SH-SY5Y (cell line): ENCODE measurements around the gene ARHGAP26.

Experiments
- GATA2 ChIP-seq: IDR thresholded peaks from 2 replicates; pipeline ENCODE4 v1.6.1; 2011; ENCODE audit warnings: mild to moderate bottlenecking, low read depth, low read length
- GATA3 ChIP-seq: IDR thresholded peaks from 2 replicates; pipeline ENCODE4 v1.6.1; 2011; ENCODE audit warnings: low read depth, mild to moderate bottlenecking, low read length, moderate library complexity

The ARHGAP26 gene

DNA sequence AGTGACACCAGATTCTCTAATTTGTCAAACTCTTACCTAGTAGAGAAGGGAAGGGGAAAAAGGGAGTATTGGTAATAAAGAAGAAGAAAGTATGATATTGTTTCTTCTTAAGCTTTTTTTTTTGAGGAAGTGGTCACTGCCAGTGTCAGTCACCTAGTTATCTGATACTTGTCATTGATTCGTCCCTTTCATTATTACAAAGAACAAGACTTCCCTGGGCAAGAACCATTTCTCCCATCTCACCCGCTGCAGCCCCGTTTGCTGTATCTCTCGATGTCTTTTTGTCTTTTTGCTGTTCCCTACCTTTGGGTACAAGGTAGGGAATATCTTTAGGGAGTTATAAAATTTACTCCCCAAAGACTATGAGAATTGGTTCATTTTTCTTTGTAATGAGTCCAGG, 249.0 kb downstream of the ARHGAP26 start:
- TF ChIP-seq GATA3 (no peak), GATA2 (no peak)

DNA sequence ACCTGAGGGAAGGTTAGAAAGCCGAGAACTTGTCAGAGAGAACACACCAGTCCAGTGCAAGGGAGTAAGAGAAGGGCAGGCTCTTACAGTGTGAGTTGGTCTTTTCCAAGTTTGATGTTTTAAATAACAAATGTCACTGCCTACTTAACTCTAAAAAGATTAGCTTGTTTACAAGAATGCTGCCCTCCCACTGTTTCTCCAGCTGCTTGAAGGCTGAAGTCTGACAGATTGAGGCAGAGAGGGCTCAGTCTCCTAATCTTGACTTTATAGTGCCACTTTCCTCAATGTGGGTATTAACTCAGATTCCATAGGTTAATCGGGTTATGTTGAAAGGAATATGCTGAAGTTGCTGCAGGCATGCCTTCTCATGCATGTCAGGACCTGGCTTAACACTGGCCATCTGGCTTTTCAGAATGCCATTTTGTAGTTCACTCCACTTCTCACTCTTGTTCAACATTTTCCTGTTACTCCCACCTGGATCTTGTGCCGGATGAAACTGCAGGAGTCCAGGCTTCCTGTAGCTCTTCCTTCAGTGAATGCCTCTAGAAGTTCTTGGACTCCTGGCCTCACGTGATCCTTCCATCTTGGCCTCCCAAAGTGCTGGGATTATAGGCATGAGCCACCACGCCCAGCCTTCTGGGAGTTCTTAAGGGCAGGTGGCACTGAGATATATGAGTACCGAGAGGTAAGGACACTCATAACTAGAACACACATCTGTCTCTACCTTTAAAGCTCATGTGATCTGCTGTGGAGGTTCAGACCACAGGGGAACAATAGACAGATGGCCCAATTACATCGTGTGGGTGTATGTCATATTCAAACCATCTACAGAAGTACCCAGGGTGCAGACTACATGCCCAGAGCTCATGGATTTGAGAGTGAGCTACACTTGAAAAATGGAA, 249.7 kb downstream of the ARHGAP26 start:
- TF ChIP-seq GATA3 (no peak), GATA2 (no peak)

DNA sequence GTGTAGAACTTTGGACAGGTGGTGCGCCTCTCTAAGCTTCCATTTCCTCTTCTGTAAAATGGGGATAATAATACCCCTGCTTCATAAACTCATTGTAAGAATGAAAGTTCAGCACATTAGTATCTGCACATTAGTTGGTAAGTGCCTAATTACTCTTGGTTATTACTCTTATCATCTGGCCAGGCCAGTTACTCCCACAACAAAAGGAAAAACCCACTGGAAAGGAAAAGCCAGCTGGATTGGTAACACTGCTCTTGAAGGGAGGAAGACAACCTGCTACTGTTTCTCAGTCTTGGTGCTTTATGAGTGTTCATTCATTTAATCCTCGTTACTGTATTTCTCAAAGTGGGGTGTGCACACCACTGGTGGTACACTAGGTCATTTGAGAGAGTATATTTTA, 251.4 kb downstream of the ARHGAP26 start:
- TF ChIP-seq GATA3 (no peak), GATA2 (no peak)

- no peak for TF ChIP-seq GATA3
- no peak for TF ChIP-seq GATA2
Measured at GRCh38 chr5:143023411-143024096, 253.4 kb downstream of the ARHGAP26 start.

GRCh38 chr5:143024228-143024920, 254.2 kb downstream of the ARHGAP26 start:
- TF ChIP-seq GATA3 (no peak), GATA2 (no peak)

DNA sequence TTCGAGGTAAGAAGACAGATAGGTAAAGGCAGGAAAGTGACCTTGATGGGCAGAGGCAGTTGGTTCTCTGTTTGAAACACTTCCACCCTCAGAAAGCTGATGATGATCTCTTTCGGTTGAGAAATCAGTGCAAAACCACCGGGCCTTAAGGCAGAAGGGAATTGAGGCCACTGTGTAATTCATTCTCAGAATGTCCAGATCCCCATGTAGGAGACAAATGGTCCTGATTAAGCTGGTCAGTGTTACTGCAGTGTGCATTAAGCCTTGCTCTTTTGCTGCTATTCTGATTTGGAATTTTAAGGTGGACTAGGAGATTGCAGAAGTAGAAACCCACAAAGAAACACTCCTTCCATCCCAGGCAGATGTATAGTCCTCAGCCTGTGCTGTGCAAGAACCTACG, 255.2 kb downstream of the ARHGAP26 start:
- no peak for TF ChIP-seq GATA2
- no peak for TF ChIP-seq GATA3

- TF ChIP-seq GATA2 (no peak), GATA3 (no peak)
Measured at GRCh38 chr5:143025971-143026370, 255.8 kb downstream of the ARHGAP26 start.

DNA sequence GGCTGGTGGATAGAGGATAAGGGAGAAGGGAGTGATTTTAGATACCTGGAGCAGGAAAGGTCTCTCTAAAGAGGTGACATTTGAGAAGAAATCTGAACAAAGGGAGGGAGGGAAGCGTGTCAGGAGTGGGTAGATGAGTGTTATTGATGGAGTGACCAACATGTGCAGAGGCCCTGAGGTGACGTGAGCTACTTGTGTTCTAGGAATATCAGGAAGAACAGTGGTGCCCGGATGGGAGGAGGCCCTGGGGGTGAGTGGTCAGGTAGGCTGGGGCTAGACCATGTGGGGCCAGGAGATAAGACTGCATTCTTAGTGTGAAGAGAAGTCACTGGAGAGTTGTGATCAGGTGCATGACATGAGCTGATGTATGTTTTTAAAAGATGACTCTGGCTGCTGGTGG, 256.2 kb downstream of the ARHGAP26 start:
- TF ChIP-seq GATA2 (no peak), GATA3 (no peak)

DNA sequence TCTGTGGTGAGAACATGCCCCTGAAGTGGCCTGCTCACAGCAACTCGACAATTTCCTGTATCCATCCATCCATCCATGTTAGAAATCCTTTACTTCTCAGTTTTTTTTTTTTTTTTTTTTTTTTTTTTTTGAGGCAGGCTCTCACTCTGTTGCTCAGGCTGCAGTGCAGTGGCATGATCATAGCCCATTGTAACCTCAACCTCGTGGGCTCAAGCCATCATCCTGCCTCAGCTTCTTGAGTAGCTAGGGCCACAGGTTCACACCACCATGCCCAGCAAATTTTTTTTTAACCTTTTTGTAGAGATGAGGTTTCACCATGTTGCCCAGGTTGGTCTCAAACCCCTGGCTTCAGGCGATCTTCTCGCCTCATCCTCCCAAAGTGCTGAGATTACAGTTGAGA, 259.1 kb downstream of the ARHGAP26 start:
- TF ChIP-seq GATA3 = no peak
- TF ChIP-seq GATA2 = no peak

DNA sequence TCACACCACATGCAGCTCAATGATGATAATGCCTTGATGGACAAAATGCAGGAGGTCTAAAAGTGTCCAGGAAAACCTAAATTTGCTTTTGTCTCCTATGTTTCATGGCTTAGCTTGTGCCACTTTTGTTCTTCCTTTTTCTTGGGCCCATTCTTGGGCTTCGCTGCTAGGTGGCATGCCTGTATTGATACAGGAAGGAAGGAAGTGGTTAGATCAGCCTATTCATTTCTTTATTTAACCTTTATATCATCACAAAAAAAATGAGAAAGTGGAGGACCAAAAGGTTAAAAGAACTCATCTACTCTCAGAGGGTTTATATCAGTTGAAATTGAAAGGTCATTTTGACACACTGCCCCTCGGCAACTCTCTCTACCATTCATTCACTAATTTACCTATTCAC, 260.2 kb downstream of the ARHGAP26 start:
- no peak for TF ChIP-seq GATA2
- TF ChIP-seq GATA3 = no peak

DNA sequence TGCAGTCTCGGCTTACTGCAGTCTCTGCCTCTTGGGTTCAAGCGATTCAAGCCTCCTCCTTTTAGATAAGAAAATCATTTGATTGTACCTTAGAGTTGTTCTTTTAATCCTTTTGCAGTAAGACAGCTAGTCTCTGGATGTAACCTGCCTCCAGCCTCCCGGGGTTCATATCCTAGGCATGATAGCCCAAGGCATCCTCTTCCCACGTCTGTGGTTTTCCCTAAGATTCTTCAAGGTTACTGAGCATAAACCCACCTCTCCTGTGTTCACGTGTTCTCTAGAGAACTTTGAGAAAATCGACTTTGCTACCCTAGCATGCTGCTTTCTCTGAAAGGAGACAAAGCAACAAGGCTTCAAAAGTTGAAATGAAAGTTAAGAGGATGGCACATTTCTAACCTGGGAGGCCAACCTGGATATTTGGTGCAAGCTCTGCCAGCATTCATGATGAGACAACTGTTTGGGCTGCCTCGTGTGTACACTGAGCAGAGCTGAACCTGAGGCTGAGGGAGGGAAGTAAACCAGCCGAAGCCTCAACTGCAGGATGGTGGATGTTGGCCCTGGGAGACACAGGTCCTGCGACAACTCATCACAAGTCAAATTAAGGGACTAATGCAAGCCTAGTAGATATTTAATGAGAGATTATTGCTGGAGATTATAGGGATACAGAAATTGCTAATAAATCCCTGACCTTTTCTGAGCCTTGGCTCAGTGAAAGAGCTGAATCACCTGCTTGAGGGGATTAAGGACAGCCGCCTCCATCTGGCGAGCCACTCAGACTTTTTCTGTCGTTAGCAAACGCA, 261.8 kb downstream of the ARHGAP26 start:
- TF ChIP-seq GATA2 (peak; percentile 47; the same call in 1 of the 2 replicates), GATA3 (no peak; the same call in 1 of the 2 replicates)

DNA sequence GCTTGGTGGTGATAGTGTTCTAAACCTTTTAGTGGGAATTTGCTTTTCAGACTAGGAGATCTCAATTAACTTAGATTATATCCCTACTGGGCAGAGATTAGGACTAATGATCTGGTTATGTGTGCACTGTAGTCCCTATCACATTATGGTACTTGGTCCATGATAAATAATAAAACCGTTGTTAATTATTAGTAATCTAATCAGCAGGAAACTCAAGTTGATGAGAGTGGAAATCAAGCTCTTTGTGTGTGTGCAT, 262.3 kb downstream of the ARHGAP26 start:
- no peak; the same call in 1 of the 2 replicates for TF ChIP-seq GATA3
- no peak for TF ChIP-seq GATA2

DNA sequence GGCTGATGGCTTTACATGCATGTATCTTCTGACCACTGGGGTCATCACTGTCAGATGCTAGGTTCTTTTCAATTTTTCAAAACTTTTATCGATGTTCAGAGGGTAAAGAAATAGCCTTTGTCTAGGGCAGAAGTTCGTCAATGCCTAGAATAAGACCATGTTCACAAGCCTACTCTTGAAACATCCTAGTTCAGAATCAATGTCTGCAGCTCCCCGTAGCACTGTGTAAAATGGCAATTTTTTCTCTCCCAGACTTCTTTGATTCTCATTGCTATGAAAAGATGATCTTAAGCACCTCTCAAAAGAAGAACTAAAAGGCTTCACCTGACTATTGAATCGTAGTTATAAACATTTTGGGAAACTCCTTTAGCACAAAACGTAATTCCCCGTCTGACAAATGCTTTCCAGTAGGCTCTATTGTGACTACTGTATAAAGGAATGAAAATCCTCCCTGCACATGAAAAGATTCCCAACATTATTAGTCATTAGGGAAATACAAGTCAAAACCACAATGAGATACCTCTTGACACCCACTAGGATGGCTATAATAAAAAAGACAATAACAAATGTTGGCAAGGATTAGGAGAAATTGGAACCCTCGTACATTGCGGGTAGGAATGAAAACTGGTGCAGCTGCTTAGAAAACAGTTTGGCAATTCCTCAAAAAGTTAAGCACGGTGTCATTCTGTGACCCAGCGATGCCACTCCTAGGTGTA, 263.5 kb downstream of the ARHGAP26 start:
- TF ChIP-seq GATA2 (no peak), GATA3 (no peak)
